Bronchial epithelial cell (primary cell): ENCODE data around the gene C3orf22. TPM values are rescaled to one million over a fixed set of nuclear protein-coding genes. Genes with fewer than 3 reads are reported as not detected.
A peak's percentile ranks its signal among the peaks of the same experiment; 100 is the strongest.
"Not testable (repeated sequence)": the region's sequence is repeated elsewhere in the genome, so short reads cannot be mapped to it uniquely, and the experiment has no call there.

ENCODE experiments used
- DNase-seq: peaks from one replicate; pipeline ENCODE4 v3.0.0-alpha.2; 2010; ENCODE audit warnings: low read depth
- FAIRE-seq: peaks from 2 replicates; lab custom pipeline; 2011; peaks lifted over from hg19 to GRCh38; lab: Jason Lieb, UNC
- H3K27me3 ChIP-seq: 2 replicates; pipeline ENCODE4 v1.5.1; 2011; ENCODE audit warnings: low read length; ENCODE audit not compliant: control insufficient read depth, insufficient read depth
- H3K36me3 ChIP-seq: 2 replicates; pipeline ENCODE4 v1.5.1; 2011; ENCODE audit warnings: low read length; ENCODE audit not compliant: control insufficient read depth, insufficient read depth
- H3K4me3 ChIP-seq: 2 replicates; pipeline ENCODE4 v1.5.1; 2011; ENCODE audit warnings: mild to moderate bottlenecking, low read depth, low read length, control low read depth
- CTCF ChIP-seq: IDR thresholded peaks from 2 replicates; pipeline ENCODE4 v1.5.1; 2011; ENCODE audit warnings: mild to moderate bottlenecking, moderate library complexity, low read length, control low read depth, inconsistent platforms; ENCODE audit not compliant: insufficient read depth, severe bottlenecking
- total RNA-seq: library from RNA; depleted of rRNA; stranded (reverse); fragments of >200 nt; gene quantifications from 2 replicates; pipeline ENCODE4 v1.2.1, GENCODE V29; 2014

Gene C3orf22, protein sequence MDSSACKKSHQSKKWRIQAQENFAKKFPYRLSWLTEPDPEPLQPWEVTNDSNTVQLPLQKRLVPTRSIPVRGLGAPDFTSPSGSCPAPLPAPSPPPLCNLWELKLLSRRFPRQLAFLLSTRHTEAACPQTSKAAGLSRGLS
- total RNA-seq = not detected in 2 replicates

- no peak for DNase-seq
- FAIRE-seq = no peak
- no peak for TF ChIP-seq CTCF
- Histone ChIP-seq H3K36me3 (no peaks in the 10 kb centered on the region), H3K4me3 (no peak within 1 kb of the TSS), H3K27me3 (peaks cover 1% of the 10 kb centered on the region)
Observed at GRCh38 chr3:126558336-126559071, at the start of gene C3orf22. Gene C3orf22 (minus strand): TSS chr3:126558932. CDS start chr3:126553390, 5,542 bp downstream.

DNA sequence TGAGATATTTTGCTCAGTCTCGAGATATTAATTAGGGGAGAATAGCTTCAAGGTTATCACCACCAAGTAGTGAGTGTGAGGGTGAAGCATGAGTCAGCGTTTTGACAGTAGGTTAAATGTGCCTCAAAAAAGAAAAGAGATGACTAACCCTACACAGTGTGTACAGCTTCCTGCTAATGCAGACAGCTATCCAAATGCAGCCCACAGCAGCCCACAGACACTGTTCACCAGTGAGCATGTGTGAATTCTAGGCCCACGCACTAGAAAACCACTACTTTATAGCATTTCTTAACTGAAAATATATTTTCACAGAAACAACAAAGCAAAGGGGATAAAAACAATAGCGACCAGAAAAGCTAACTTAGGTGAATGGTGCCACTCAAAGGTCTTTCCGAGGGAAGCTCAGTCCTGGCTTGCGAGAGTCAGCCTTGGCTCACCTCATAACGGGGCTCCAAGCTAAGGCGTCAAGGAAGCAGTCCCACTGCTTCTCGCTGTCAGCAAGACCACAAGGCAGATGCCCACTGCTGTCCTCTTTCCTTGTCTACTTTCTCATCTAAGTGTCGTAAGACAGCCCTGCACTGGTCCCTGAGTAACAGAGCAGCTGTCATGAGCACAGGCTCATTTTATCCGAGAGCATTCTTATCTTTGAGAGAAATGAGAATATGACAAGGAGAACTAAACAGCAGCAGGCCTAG is 48.6 kb upstream of the C3orf22 start:
- no peak for TF ChIP-seq CTCF
- Histone ChIP-seq H3K36me3 (peaks cover 4% of the 10 kb centered on the region), H3K27me3 (no peaks in the 10 kb centered on the region), H3K4me3 (no peak overlapping the region)
- DNase-seq = peak; percentile 74
- peak; percentile 50 for FAIRE-seq

DNA sequence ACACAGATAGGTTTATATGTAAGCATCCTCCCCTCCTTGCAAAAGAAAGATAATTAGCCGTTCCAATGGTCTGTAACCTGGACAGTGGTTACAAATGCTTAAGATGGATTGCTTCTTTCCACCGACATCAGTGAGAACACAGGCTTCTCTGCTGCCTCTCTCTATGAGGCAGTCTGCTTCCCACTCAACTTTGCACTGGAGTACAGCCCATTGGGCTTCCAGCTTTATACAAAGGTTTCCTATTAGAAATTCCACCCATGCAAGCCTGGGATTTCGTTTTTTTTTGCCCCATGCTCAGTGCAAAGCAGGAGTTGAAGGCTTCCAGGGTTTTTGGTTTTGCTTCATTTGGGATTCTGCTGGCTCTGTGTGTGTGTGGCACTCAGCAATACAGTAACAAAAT is 47.3 kb upstream of the C3orf22 start:
- TF ChIP-seq CTCF = no peak
- FAIRE-seq (no peak), DNase-seq (no peak)
- Histone ChIP-seq H3K36me3 (peaks cover 4% of the 10 kb centered on the region), H3K27me3 (no peaks in the 10 kb centered on the region), H3K4me3 (no peak overlapping the region)

DNA sequence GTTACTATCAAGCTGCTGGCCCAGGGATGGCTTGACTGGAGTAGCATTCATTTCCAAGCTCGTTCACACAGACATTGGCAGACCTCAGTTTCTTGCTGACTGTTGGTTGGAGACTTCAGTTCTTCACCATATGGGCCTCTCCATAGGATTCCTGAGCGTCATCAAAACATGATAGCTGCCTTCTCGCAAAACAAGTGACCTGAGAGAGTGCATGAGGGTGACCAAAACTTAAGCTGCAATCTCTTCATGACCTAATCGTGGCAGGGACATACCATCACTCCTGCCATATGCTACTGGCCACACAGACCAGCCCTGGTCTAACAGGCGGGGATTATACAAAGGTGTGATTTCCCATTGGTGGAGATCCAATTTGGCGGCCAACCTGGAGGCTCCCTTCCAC is 46.0 kb upstream of the C3orf22 start:
- peaks cover 4% of the 10 kb centered on the region for H3K36me3 ChIP-seq

DNA sequence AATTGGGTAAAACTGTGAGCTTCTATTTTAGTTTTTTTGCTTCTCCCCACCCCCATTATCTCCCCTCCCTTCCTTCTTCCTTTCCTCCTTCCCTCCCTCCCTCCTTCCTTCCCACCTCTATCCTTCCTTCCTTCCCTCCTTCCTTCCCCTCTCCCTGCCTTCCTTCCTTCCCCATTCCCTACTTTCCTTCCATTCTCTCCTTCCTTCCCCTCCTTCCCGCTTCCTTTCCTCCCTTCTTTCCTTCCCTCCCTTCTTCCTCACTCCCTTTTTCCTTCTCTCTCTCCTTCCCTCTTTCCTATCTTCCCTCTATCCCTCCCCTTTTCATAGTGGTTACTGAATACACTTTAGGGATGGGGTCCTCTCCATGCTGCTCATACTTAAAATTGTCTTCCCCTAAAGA is 40.4 kb upstream of the C3orf22 start:
- Histone ChIP-seq H3K4me3 (no peak overlapping the region), H3K36me3 (no peaks in the 10 kb centered on the region), H3K27me3 (no peaks in the 10 kb centered on the region)
- DNase-seq (no peak), FAIRE-seq (no peak)
- TF ChIP-seq CTCF = no peak

More for the DNA sequence above, 46.0 kb upstream of the C3orf22 start:
- TF ChIP-seq CTCF = no peak
- Histone ChIP-seq H3K27me3 (no peaks in the 10 kb centered on the region), H3K4me3 (no peak overlapping the region)
- FAIRE-seq (no peak), DNase-seq (no peak)

DNA sequence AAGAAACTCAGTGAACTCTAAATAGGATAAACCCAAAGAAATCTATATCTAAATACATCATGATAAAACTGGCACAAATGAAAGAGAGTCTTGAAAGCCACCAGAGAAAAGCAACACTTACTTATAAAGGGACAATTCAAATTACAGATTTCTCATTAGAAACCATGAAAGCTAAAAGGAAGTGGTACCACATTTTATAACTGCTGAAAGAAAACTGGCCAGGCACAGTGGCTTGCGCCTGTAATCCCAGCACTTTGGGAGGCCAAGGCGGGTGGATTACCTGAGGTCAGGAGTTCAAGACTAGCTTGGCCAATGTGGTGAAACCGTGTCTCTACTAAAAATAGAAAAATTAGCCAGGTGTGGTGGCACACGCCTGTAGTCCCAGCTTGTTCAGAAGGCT is 36.7 kb upstream of the C3orf22 start:
- not testable (repeated sequence) for H3K36me3 ChIP-seq, H3K4me3 ChIP-seq, H3K27me3 ChIP-seq, DNase-seq, FAIRE-seq

- not testable (repeated sequence) for H3K4me3 ChIP-seq, H3K27me3 ChIP-seq, FAIRE-seq, H3K36me3 ChIP-seq, DNase-seq
Observed at GRCh38 chr3:126591515-126591914, 32.8 kb upstream of the C3orf22 start.
